ENCODE measurements around the gene SPTLC2.
"Not testable (repeated sequence)": the region's sequence is repeated elsewhere in the genome, so short reads cannot be mapped to it uniquely, and the experiment has no call there.

GRCh38 chr14:77588411-77589025, 27.9 kb downstream of the SPTLC2 start:
- TF ChIP-seq CTCF (conservative IDR thresholded peaks at IDR 0.05 in 1 of 2, IDR thresholded peaks at IDR 0.05 in 1 of 2; ENCODE audit: low read depth in 1 of 2, low read length in 2 of 2); EZH2 (IDR thresholded peaks at IDR 0.05; ENCODE audit: low read length, missing control alignments): not testable (repeated sequence)

All from fibroblast of lung (primary cell).